Thymus (tissue), 11 donors: ENCODE measurements around the gene MXI1. TPM values are rescaled to one million over a fixed set of nuclear protein-coding genes. Genes with fewer than 3 reads are reported as not detected.
"Not testable (repeated sequence)": the region's sequence is repeated elsewhere in the genome, so short reads cannot be mapped to it uniquely, and the experiment has no call there.

Experiments used
- DNase-seq, 9 donors: peaks; one replicate each; pipeline ENCODE4 v3.0.0-alpha.2; 2013; ENCODE audit warnings: low spot score in 9 of 9, low read depth in 6 of 9, missing footprints in 1 of 9
- H3K27ac ChIP-seq, 2 donors: one replicate each; pipeline ENCODE4 v1.5.1; 2013; ENCODE audit warnings: control low read depth in 1 of 2, low read depth in 1 of 2, low read length in 1 of 2, mild to moderate bottlenecking in 1 of 2, moderate library complexity in 1 of 2
- H3K27me3 ChIP-seq, 2 donors: one replicate each; pipeline ENCODE4 v1.5.1; 2013; ENCODE audit warnings: low read length in 1 of 2; ENCODE audit not compliant: control insufficient read depth in 2 of 2, insufficient read depth in 1 of 2
- H3K36me3 ChIP-seq, 2 donors: one replicate each; pipeline ENCODE4 v1.5.1; 2013; ENCODE audit warnings: low read length in 1 of 2, mild to moderate bottlenecking in 1 of 2, moderate library complexity in 1 of 2; ENCODE audit not compliant: control insufficient read depth in 2 of 2, insufficient read depth in 2 of 2
- H3K4me1 ChIP-seq, 2 donors: one replicate each; pipeline ENCODE4 v1.5.1; 2013; ENCODE audit warnings: low read length in 2 of 2; ENCODE audit not compliant: control insufficient read depth in 2 of 2, insufficient read depth in 2 of 2
- H3K4me3 ChIP-seq, 2 donors: one replicate each; pipeline ENCODE4 v1.5.1; 2013; ENCODE audit warnings: low read length in 2 of 2, control low read depth in 1 of 2, mild to moderate bottlenecking in 1 of 2
- H3K9me3 ChIP-seq, 2 donors: one replicate each; pipeline ENCODE4 v1.5.1; 2013; ENCODE audit warnings: low read length in 1 of 2, mild to moderate bottlenecking in 1 of 2; ENCODE audit not compliant: control insufficient read depth in 2 of 2, insufficient read depth in 1 of 2
- WGBS: extraction: QIAGEN DNeasy Blood & Tissue Kit; methylation state at CpG from one replicate; pipeline ENCODE4 v1.1.7; 2013; 5-methylcytosine and 5-hydroxymethylcytosine counted together
- polyA plus RNA-seq: library from polyadenylated mRNA; stranded (reverse); fragments of 200-250 nt; gene quantifications from one replicate; pipeline ENCODE4 v1.2.3, GENCODE V29; 2013
- total RNA-seq: library from RNA; stranded (reverse); fragments of 120-200 nt; gene quantifications from one replicate; pipeline ENCODE4 v1.2.4, GENCODE V29; 2013
- donor health status: healthy.

Gene MXI1
- total and polyA plus RNA-seq, 2 donors = 14.7 to 44.1 TPM

DNA sequence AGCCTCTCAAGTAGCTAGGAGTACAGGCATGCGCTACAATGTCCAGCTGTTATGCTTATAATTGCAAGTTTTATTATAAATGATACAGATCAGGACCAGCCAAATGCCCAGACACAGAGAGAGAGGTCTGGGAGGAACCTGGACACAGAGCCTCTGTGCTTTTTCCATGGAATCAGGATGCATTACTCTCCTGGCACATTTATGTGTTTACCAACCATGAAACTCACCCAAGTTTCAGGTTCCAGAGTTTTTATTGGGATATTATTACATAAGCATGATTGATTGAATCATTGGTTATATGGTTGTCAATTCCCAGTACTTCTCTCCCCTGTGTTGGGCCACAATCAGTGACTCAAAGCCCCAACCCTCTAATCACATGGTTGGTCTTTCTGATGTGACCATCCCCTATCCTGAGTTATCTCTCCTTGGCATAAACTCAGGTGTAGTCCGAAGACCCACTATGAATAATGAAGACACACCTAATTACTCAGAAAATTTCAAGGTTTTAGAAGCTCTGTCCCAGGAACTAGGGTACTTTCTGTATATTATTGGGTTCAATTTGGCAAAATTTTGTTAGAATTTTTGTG, 30.6 kb downstream of the MXI1 start:
- Histone ChIP-seq H3K27ac (no peak overlapping the region), H3K27me3 (no peaks in the 10 kb centered on the region), H3K4me1 (no peaks in the 10 kb centered on the region), H3K9me3 (no peaks in the 10 kb centered on the region), H3K4me3 (no peak overlapping the region), H3K36me3 (peaks cover 0 to 5% of the 10 kb centered on the region in 2 donors)
- no peak for DNase-seq
- 98% methylated on average over 2 of the region's 2 CpGs for WGBS

DNA sequence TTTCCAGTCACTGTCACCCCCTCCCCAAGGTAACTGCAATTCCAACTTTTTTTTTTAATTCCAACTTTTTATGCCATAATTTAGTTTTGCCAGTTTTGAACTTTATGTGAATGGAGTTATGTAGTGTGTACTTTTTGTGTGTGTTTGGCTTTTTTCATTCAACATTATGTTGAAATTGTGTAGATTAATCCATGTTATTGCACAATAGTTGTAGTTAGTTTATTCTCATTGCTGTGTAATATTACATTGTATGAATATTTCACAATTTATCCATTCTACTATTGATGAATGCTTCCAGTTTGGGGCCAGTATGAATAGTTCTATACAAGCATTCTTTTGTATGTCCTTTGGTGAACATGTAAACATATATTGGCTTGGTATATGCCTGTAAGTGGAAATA, 32.5 kb downstream of the MXI1 start:
- Histone ChIP-seq H3K27me3 (no peaks in the 10 kb centered on the region), H3K9me3 (no peaks in the 10 kb centered on the region), H3K4me1 (no peaks in the 10 kb centered on the region), H3K36me3 (peaks cover 0 to 5% of the 10 kb centered on the region in 2 donors), H3K4me3 (no peak overlapping the region), H3K27ac (no peak overlapping the region)
- no peak for DNase-seq

DNA sequence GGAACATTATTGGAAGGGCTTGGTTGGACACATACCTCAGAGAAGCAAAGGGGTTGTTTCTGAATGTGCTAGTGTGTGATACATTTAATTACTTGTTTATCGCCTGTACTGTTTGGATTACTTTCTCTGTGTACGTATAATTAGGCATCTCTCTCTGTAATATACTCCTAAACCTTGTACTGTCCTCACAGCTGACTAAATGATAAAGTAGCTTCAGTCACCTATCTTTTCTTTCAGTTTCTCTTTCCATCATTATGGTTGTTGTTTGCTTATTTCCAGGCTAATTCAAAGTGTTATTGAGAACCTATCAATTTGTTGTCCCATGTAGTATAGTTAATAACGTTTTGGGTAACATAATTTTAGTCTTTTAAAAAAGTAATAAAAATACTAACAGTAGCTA, 34.0 kb downstream of the MXI1 start:
- no peaks in the 10 kb centered on the region for H3K4me1 ChIP-seq
- H3K27ac ChIP-seq = no peak overlapping the region
- no peaks in the 10 kb centered on the region for H3K9me3 ChIP-seq
- DNase-seq = no peak
- H3K36me3 ChIP-seq = peaks cover 0 to 5% of the 10 kb centered on the region in 2 donors
- 79% methylated on average over 3 of the region's 3 CpGs for WGBS
- no peak overlapping the region for H3K4me3 ChIP-seq
- H3K27me3 ChIP-seq = no peaks in the 10 kb centered on the region

DNA sequence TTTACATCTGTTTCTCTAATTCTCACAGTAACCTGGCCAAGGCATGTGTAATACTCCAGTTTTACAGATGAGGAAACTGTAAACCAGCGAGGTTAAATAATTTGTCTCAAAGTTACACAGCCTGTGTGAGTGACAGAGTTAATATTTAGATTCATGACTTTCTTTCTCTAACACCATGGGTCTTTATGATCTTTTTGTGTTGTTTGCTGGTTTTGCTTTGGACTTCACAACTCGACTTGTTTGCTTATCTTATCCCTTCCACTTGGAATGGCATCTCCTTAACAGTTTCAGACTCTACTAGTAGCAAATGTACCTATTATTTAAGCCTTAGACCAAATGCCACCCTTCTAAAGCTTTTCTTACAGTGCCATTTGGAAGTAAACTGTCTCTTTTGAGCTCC, 34.4 kb downstream of the MXI1 start:
- 96% methylated on average over 2 of the region's 2 CpGs for whole genome bisulfite sequencing
- Histone ChIP-seq H3K4me3 (no peak overlapping the region), H3K9me3 (no peaks in the 10 kb centered on the region), H3K4me1 (no peaks in the 10 kb centered on the region), H3K27me3 (no peaks in the 10 kb centered on the region), H3K27ac (no peak overlapping the region), H3K36me3 (peaks cover 0 to 5% of the 10 kb centered on the region in 2 donors)
- no peak for DNase-seq

DNA sequence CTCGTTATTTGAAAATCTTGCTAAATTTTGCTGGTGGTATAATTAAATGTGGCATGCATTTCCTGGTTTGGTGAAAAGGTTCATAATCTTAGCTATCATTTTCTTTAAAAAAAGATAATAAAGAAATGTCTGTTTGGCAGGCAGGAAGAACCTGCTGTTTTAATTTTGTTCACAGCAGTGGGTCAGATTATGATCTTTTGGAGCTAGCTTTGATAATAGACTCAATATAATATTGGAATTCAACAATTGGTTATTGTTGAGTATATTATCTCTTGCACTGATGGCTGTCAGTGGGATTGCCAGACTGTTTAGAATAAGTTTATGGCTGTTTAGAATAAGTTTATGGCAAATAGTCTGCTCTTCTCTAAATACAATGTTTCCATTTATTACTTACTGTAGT, 35.1 kb downstream of the MXI1 start:
- Histone ChIP-seq H3K27me3 (no peaks in the 10 kb centered on the region), H3K36me3 (peaks cover 0 to 5% of the 10 kb centered on the region in 2 donors), H3K4me1 (no peaks in the 10 kb centered on the region), H3K9me3 (no peaks in the 10 kb centered on the region), H3K4me3 (no peak overlapping the region), H3K27ac (no peak overlapping the region)
- DNase-seq = no peak
- WGBS = 99% methylated on average over 1 of the region's 1 CpG

DNA sequence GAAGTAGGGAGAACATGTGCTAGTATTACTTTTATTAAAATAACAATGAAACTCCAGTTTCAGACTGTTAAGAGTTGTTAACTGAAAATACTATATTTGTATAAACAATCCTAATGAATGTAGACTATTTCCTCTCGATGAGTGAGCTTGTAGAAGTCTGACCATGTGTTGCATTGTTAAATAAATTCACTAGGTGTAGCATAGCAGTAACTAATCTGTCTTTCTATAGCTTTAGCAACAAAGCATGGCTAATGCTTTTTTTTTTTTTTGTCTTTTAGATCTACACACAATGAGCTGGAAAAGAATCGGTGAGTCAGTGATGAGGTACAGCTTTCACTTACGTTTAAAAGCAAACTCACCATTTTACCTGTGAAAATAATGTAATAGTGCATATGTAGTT, 37.1 kb downstream of the MXI1 start:
- 98% methylated on average over 3 of the region's 3 CpGs for WGBS
- no peaks in the 10 kb centered on the region for H3K36me3 ChIP-seq
- H3K9me3 ChIP-seq = no peaks in the 10 kb centered on the region
- H3K4me3 ChIP-seq = no peak overlapping the region
- DNase-seq = no peak
- no peaks in the 10 kb centered on the region for H3K4me1 ChIP-seq
- H3K27ac ChIP-seq = no peak overlapping the region
- H3K27me3 ChIP-seq = no peaks in the 10 kb centered on the region

DNA sequence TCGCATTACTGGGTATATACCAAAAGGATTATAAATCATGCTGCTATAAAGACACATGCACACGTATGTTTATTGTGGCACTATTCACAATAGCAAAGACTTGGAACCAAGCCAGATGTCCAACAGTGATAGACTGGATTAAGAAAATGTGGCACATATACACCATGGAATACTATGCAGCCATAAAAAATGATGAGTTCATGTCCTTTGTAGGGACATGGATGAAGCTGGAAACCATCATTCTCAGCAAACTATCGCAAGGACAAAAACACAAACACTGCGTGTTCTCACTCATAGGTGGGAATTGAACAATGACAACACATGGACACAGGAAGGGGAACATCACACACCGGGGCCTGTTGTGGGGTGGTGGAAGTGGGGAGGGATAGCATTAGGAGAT, 40.4 kb downstream of the MXI1 start:
- 95% methylated on average over 4 of the region's 5 CpGs for WGBS
- H3K4me3 ChIP-seq, H3K27ac ChIP-seq, H3K4me1 ChIP-seq, H3K27me3 ChIP-seq, DNase-seq, H3K36me3 ChIP-seq, H3K9me3 ChIP-seq: not testable (repeated sequence)

DNA sequence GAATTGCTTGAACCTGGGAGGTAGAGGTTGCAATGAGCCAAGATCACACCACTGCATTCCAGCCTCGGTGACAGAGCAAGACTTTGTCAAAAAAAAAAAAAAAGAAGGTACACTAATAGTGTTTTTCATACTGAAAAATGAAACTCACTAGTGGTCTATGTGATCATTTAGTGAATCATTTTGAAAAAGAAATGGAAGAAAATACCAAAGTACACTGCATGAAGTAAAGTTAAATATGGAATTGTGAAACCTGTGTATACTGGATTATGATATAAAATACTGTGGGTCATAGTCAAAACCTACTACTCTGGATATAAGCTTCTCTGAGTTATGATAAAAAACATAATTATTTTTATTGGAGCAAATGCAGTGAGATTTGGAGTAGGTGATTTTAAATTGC, 42.1 kb downstream of the MXI1 start:
- 100% methylated on average over 1 of the region's 1 CpG for WGBS
- not testable (repeated sequence) for H3K27me3 ChIP-seq, H3K27ac ChIP-seq, H3K4me3 ChIP-seq, H3K4me1 ChIP-seq, DNase-seq, H3K36me3 ChIP-seq, H3K9me3 ChIP-seq

DNA sequence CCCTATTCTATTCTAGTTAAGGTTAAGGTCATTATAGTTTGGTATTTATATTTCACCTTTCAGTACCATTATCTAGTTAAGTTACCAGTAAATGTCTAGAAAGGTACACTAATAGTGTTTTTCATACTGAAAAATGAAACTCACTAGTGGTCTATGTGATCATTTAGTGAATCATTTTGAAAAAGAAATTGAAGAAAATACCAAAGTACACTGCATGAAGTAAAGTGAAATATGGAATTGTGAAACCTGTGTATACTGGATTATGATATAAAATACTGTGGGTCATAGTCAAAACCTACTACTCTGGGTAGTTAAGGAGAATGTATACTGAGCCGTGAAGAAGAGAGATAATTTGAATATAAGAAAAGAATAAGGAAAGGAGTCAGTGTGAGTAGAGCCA, 44.0 kb downstream of the MXI1 start:
- 89% methylated on average over 1 of the region's 1 CpG for WGBS
- not testable (repeated sequence) for H3K9me3 ChIP-seq, H3K27me3 ChIP-seq, H3K4me3 ChIP-seq, H3K27ac ChIP-seq, H3K36me3 ChIP-seq, DNase-seq, H3K4me1 ChIP-seq

DNA sequence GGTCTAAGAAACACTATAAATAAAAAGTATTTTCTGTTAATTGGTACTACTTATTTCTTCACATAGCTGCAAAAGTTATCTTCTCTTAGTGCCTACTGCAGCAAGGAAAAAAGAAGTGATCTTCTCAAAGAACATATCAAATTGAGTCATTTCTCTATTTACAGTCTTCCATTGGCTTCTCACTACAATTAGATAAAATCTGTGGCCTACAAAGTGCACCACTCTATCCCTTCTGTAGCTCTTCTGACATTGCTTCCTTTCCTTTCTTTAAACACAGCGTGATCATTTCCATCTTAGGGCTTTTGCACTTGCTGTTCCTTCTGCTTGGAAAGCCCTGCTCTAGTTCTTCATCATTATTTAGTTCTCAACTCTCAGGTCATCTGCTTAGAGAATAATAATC, 44.7 kb downstream of the MXI1 start:
- Histone ChIP-seq H3K4me3 (no peak overlapping the region), H3K27ac (no peak overlapping the region), H3K9me3 (no peaks in the 10 kb centered on the region), H3K36me3 (no peaks in the 10 kb centered on the region), H3K27me3 (no peaks in the 10 kb centered on the region), H3K4me1 (no peaks in the 10 kb centered on the region)
- no peak for DNase-seq
- 84% methylated on average over 1 of the region's 1 CpG for WGBS
